Bronchial epithelial cell (primary cell): Measurements from ENCODE around the gene SRRM3. TPM values are rescaled to one million over a fixed set of nuclear protein-coding genes. Genes with fewer than 3 reads are reported as not detected.
"Not testable (repeated sequence)": the region's sequence is repeated elsewhere in the genome, so short reads cannot be mapped to it uniquely, and the experiment has no call there.

Experiments used
- DNase-seq: peaks from one replicate; pipeline ENCODE4 v3.0.0-alpha.2; 2010; ENCODE audit warnings: low read depth
- FAIRE-seq: peaks from 2 replicates; lab custom pipeline; 2011; peaks lifted over from hg19 to GRCh38; lab: Jason Lieb, UNC
- H3K27me3 ChIP-seq: 2 replicates; pipeline ENCODE4 v1.5.1; 2011; ENCODE audit warnings: low read length; ENCODE audit not compliant: control insufficient read depth, insufficient read depth
- H3K36me3 ChIP-seq: 2 replicates; pipeline ENCODE4 v1.5.1; 2011; ENCODE audit warnings: low read length; ENCODE audit not compliant: control insufficient read depth, insufficient read depth
- H3K4me3 ChIP-seq: 2 replicates; pipeline ENCODE4 v1.5.1; 2011; ENCODE audit warnings: mild to moderate bottlenecking, low read depth, low read length, control low read depth
- CTCF ChIP-seq: IDR thresholded peaks from 2 replicates; pipeline ENCODE4 v1.5.1; 2011; ENCODE audit warnings: mild to moderate bottlenecking, moderate library complexity, low read length, control low read depth, inconsistent platforms; ENCODE audit not compliant: insufficient read depth, severe bottlenecking
- total RNA-seq: library from RNA; depleted of rRNA; stranded (reverse); fragments of >200 nt; gene quantifications from 2 replicates; pipeline ENCODE4 v1.2.1, GENCODE V29; 2014

Gene SRRM3
- total RNA-seq, 1 donor from 2014 or later, result 0.26 TPM

- FAIRE-seq (no peak), DNase-seq (no peak)
- Histone ChIP-seq H3K4me3 (no peak overlapping the region), H3K27me3 (peaks cover 2% of the 10 kb centered on the region), H3K36me3 (no peaks in the 10 kb centered on the region)
- TF ChIP-seq CTCF, result no peak
These were observed 36.6 kb downstream of the SRRM3 start for GRCh38 chr7:76238326-76238725.

- H3K36me3 ChIP-seq, result no peaks in the 10 kb centered on the region
- H3K27me3 ChIP-seq, result peaks cover 2% of the 10 kb centered on the region
- no peak overlapping the region for H3K4me3 ChIP-seq
- FAIRE-seq (no peak), DNase-seq (no peak)
- no peak for TF ChIP-seq CTCF
These were observed 39.4 kb downstream of the SRRM3 start for GRCh38 chr7:76241141-76241540.

GRCh38 chr7:76242517-76243063 lies 40.9 kb downstream of the SRRM3 start:
- FAIRE-seq, H3K27me3 ChIP-seq, DNase-seq, H3K4me3 ChIP-seq, H3K36me3 ChIP-seq: not testable (repeated sequence)

GRCh38 chr7:76244781-76245391 lies 43.2 kb downstream of the SRRM3 start:
- H3K4me3 ChIP-seq, result no peak overlapping the region
- TF ChIP-seq CTCF, result no peak
- H3K36me3 ChIP-seq, result no peaks in the 10 kb centered on the region
- H3K27me3 ChIP-seq, result no peaks in the 10 kb centered on the region
- no peak for DNase-seq
- no peak for FAIRE-seq

GRCh38 chr7:76246804-76247389 lies 45.2 kb downstream of the SRRM3 start:
- no peak overlapping the region for H3K4me3 ChIP-seq
- DNase-seq, result no peak
- FAIRE-seq, result no peak

More at GRCh38 chr7:76246804-76247389, 45.2 kb downstream of the SRRM3 start:
- no peaks in the 10 kb centered on the region for H3K27me3 ChIP-seq
- no peaks in the 10 kb centered on the region for H3K36me3 ChIP-seq
- no peak for TF ChIP-seq CTCF
